Activated naive CD4-positive, alpha-beta T cell treated with Interleukin-2 at 50 U/mL for 16 hours (primary cell): ENCODE measurements around the gene SSBP3.

Source experiments
- DNase-seq: peaks from one replicate; pipeline ENCODE4 v3.0.0-alpha.2; 2020

SSBP3 gene

DNA sequence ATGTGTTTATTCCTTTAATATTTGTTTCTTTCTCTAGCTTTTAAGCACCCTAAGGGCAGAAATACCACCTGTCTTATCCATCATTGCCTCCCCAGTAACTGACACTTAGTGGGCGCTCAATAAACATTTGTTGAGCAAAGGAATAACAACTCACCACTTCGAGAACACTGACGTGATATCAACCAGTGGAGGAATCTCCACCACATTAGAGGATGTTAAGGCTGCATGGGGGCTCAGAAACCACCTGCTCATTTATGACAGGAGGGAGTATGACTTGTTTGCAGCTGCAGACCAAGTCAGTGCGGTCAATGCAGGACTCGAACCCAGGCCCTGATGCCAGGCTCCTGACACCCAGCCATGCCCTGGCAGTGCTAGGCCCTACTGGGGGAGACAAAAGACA, 103.6 kb downstream of the SSBP3 start:
- DNase-seq, result no peak

- DNase-seq, result no peak
Observed at GRCh38 chr1:54301497-54301896, 104.7 kb downstream of the SSBP3 start.

- no peak for DNase-seq
Observed at GRCh38 chr1:54300401-54300800, 105.8 kb downstream of the SSBP3 start.

DNA sequence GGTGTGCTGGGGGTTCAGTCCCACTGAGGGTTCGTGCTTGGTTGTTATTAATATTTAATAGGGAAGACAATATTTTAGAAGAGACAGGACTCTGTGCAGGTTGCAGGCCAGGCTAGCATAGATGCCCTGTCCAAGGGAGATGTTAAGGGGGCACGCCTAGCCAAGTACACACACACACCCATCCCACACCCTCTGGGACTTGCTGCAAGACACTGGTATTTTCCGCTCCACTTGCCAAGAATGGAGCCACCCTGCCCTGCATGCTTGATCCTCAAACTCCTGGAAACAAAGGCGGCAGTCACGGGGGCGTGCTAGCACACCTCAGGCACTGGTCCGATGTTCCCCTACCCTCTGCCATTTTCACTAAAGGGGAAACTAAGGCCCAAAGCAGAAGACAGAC, 107.2 kb downstream of the SSBP3 start:
- no peak for DNase-seq

GRCh38 chr1:54298284-54299033, 107.7 kb downstream of the SSBP3 start:
- DNase-seq, result no peak

DNA sequence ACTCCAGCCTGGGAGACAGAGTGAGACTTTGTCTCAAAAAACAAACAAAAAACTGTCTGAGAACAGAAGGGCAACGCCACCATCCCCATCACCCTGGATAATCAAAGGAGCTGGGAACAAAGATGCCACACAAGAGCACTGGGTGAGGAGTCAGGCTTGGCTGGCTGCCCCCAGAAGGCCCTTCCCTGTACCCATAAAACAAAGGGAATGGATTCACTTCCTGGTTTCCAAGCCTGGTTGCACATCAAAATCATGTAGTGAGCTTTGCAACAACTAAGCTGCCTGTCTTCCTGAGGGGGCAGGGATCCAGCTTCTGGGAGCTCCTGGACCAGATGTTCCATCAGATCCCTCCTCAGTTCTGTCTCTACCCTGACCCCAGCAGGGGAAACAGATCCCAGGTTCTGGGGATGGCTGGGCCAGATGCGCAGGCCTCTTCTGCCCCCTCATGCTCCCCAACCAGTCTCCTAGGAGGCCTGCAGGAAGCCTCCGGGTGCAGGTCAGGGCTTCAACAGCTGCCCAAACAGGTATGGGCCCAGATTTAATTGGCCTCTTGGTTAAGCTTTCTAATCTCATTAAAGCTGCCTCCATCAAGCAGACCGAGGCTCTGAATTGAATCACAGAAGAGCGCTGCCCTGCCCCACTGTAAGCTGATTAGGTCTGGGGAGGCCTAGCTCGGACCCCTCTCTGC, 108.5 kb downstream of the SSBP3 start:
- no peak for DNase-seq

DNA sequence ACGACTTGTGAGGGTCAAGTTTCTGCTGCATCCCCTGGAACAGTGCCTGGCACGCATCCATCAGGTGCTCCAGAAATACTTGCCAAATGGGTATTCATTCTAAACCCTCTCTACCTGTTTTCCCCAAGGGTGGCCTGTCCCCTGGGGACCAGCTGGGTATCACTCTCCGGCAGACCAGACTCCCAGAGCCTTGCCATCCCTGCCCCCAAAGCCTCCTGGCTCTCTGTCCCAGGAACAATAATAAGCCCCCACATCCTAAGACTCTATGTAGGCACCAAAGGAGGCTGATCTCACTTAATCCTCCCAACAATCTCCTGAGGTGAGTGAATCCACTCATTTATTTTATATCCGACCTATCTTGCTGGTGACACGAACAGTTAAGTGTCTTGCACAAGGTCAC, 109.5 kb downstream of the SSBP3 start:
- DNase-seq, result no peak

GRCh38 chr1:54294887-54295286, 111.3 kb downstream of the SSBP3 start:
- DNase-seq, result no peak

DNA sequence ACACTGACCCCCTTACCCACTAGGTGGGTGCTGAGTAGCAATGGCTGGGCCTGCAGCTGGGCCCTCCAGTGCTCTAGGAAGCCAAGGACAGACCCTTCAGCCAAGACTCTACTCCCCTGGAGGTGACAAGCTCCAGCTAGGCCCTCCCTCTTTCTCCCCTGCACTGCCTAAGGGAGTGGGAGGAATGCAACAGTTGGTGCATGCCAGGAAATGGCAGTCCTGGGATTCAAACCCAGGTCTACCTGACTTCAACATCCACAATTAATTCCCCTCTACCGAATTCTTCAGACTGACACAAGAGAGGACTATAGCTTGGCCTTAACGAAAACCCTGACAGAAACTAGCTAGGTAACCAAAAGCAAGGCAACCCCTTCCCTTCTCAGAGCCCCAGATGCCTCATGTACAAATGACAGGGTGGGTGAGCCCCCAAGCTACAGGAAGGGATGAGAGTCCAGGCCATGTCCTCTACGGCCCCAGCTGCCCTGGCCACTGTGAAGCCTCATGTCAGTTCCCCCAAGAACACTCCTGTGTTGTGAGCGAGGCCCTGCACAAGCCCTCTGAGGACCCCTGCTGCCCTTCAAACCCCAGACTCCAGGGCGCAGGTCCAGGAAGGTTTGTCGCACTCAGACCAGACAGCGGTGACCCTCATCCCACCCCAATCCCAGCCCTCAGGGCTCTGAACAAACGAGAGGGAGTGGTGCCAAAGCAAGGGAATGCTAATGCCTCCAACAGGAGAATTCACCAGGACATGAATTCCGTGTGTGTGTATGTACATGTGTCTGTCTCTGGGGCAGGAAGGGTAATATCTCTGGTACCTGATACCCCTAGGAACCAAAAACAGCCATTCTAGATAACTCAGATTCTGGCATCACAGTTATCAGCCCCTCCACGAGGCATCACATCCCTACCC, 113.9 kb downstream of the SSBP3 start:
- DNase-seq, result no peak

DNA sequence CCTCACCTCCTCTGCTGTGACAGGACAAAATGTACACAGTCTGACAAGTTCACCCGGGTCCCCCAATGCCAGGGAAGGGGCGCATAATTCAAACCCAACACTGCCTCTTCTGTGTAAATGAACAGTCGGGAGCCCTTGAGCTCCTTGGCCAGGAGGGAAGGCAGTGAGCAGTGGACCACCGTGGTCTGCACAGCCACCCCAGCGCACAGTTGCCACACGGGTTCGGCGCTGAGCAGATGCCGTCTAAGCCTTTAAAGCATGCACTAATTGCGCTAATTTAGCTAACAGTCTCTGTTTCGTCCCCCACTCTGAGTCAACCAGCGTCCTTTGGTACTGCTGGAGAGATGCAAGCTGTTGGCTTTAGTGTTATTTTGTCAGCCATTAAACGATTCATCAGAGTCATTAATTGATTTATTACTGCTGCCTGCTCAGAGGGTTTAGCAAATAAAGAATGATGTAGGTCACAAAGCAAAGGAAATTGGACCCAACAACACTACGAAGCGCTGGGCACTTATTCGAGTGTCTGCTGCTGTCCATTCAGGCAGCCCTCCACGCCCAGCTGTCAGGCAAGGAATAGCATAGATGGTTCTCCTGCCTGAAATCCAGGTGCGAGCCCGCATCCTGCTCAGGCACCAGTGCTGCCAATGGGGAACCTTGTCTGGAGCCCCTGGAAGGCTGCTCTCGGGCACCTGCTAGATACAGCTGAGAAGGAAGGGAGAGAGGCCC, 114.8 kb downstream of the SSBP3 start:
- no peak for DNase-seq

DNA sequence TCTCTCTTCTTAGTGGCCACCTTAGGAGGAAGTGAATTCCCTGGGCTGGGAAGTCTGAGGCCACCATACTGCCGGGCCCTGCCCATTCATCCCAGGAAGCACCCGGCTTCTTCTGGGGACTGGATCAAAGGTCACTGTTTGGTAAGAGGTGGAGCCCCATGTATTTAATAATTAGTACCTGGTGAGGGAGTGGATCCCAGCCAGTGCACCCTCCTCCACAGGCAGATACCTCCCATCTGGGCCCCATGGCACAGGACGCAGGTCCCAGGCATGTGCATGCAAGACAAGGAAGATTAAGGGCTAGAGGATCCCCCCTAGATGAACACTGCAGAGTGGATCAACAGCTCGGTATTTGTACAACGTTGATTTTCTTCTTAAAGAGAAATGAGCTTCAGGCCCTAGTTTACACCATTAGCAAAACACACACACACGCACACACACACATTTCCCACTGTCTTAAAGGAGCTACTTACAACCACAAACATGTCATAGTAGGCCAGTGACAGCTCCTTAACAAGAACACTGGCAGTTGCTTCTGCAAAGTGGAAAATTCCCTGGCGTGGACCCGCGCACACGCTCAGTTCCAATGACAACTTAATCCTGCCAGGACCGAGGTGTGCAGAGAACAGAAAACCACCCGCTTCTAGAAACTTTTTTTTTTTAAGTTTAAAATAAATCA, 115.5 kb downstream of the SSBP3 start:
- no peak for DNase-seq

- DNase-seq, result no peak
Observed at GRCh38 chr1:54289712-54290233, 116.4 kb downstream of the SSBP3 start.

GRCh38 chr1:54287801-54288211, 118.4 kb downstream of the SSBP3 start:
- no peak for DNase-seq

DNA sequence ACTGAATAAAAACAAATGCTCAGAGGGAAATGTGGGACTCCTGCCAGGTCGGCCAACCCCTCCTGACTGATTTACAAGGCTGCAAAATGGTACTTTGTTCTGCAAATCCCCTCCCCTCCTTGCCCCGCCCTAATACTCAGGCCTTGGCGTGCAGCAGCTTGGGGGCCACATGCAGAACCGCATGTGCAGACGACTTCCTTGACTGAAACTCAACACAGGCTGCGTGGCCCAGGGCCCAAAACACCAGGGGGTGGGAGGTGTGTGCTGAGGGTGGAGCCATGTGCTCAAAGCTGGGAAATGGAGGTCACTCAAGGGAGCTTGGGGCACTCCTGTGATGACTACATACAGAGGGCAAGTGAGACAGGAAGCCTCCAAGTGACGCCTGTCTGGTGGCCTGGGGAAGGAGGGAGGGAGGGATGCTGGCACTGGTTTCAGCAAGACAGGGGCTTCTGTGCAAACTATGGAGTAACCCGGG, 119.0 kb downstream of the SSBP3 start:
- DNase-seq, result peak; percentile 48

DNA sequence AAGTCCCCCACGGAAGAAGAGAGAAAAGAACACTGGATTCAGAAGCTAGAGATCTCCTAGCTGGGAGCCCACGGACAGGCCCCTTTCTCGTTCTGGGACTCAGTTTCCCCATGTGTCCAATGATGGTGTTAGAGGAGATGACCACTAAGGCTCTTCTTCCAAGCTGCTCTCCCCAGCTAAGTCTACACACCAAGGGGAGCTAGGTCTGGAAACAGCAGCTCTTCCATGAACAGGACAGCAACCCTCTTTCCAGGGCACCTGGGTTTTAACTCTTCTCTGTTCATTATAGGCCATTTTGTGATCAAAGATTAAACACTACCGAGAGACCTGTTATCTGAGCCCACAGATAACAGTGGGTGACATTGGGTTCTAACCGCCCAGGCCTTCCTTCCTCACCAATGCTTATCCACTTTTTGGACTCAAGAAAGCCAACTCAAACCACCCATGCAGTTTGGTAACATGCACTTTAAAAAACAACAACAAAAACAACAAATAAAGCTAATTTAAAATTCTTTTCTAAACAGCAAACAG, 120.3 kb downstream of the SSBP3 start:
- no peak for DNase-seq

DNA sequence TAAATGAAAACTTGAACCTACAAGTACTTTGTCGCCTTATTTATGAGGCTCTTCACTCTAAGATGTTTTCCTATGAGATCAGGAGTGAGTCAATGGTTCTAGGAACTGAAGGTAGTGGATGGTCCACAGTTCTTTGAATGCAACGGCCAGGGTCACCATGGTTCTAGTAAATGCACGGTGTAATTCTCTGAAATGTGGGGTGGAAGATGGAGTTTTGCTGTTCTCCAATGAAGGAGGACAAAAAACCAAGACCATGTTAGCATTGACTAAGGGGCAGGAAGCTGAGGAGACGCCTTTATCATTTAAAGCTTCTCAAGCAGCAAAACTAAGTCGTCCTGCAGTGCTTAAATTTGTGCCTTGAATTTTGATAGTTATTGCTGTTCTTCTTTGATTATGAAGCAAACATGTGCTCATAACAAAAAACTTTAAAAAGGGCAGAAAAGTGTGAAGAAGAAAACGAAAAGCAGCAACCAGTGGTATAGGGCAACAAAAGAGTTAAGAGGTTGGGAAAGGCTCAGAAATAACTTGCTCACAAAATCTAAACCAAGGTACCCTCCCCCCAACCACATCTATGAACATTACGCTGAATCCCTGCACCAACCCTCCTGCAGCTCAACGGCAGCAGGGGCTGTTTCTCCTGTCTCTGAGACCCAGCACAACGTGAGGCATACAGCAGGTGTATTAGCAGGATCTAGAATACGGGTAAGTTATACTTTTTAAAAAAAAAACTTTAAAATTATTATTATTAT, 121.2 kb downstream of the SSBP3 start:
- DNase-seq, result no peak

DNA sequence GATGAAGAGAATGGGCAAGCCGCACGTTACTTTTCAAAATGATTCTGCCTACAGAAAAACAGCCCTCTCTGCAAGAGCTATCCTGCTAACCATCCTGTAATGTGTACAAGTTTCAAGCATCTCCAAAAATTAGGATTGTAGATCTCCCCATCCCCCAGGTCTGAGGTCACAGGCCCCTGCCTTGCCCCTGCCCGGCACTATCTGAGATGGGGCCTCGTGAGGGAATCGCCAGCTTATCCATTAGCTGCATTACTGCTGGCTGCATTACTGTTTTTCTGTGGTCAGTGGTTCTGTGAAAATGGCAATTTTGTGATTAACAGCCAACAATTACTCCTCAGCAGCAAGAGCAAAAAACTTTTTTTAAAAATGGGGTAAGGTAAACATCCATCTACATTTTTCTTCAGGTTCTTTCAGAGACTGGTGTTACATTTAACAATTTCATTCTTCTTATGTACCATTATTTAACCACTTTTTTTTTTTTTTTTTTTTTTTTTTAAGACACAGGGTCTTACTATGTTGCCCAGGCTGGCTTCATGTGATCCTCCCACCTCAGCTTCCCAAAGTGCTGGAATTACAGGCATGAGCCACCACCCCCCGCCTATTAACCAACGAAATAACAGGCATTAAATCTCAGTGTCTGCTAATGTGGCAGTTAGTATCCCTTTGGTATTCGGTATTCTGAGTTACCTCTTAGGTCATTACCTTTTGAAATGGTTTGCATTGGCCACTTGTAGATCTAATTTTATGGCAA, 122.4 kb downstream of the SSBP3 start:
- no peak for DNase-seq

DNA sequence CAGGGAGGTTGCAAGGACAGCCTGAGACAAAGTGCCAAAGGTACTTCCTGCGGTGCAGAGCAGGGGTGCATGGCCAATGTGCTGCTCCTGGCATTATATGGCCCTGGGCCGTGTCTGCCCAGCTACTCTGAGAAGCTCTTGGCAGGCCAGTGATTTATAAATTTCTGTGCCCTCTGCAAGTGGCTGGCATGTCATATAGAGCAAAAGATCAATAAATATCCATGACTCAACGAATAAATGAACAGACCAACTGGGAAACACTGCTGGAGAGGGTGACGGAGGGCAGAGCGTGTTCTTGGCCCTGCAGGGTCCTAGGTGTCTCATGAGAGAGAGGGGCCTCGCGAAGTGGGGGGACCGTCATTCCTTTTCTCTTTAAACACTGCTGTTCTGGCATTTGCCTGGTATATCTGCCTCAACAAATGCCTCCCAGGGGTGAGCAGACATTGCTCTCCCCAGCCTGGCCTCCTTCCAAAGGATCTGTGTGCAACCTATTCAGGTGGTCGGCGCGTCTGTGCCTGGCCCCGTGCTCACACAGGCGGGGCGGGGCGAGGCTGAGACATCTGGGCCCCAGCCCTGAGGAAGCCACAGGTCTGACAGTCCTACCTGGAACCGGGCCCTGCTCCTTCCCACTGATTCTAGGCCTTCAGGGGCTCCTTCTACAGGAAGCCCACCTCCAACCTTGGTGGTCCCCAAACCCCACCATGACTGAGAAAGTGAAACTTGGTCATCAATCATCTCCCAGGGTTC, 123.9 kb downstream of the SSBP3 start:
- DNase-seq, result no peak

DNA sequence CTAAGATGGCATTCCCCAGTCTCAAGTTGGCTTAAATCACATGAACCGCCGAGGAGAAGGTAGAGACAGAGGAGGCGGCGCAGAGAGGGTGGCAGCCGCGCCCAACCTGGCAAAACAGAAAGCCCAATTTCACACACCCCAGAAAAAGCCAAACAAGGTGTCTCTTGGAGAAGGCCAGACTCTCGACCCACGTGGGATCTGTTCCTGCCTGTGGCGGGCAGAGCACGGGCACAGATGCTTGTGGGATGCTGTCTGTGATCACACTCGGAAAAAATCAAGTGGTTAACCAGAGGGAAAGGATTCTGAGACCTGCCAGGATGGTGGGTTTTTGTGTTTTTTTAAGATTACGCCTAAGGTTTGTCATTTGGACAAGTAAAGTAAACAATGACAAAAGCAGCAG, 125.5 kb downstream of the SSBP3 start:
- DNase-seq, result no peak
